MG63 (cell line): ENCODE measurements around the gene UBLCP1. TPM values are rescaled to one million over a fixed set of nuclear protein-coding genes. Genes with fewer than 3 reads are reported as not detected.
A peak's percentile ranks its signal among the peaks of the same experiment; 100 is the strongest.
"Not testable (repeated sequence)": the region's sequence is repeated elsewhere in the genome, so short reads cannot be mapped to it uniquely, and the experiment has no call there.

Source experiments
- DNase-seq: peaks from one replicate; pipeline ENCODE4 v3.0.0-alpha.2; 2020
- H3K27me3 ChIP-seq: fragments of 250-450 bp; sonication (Bioruptor Pico); 2 replicates; pipeline ENCODE4 v1.5.1; 2020; ENCODE audit warnings: mild to moderate bottlenecking, moderate library complexity
- H3K36me3 ChIP-seq: fragments of 250-450 bp; sonication (Bioruptor Pico); 2 replicates; pipeline ENCODE4 v1.5.1; 2020; ENCODE audit warnings: mild to moderate bottlenecking, moderate library complexity
- H3K4me3 ChIP-seq: fragments of 250-450 bp; sonication (Bioruptor Pico); 2 replicates; pipeline ENCODE4 v1.5.1; 2020; ENCODE audit warnings: mild to moderate bottlenecking, moderate library complexity
- H3K9me3 ChIP-seq: fragments of 250-450 bp; sonication (Bioruptor Pico); 2 replicates; pipeline ENCODE4 v1.5.1; 2020; ENCODE audit warnings: mild to moderate bottlenecking, moderate library complexity
- total RNA-seq: library from RNA; depleted of rRNA; stranded (reverse); fragments of >200 nt; shearing (Covaris generic); gene quantifications from 2 replicates; pipeline ENCODE4 v1.2.3, GENCODE V29; 2014; ENCODE audit warnings: low replicate concordance

Gene UBLCP1
- total RNA-seq, 1 experiment from 2014 or later: 32.3 TPM

DNA sequence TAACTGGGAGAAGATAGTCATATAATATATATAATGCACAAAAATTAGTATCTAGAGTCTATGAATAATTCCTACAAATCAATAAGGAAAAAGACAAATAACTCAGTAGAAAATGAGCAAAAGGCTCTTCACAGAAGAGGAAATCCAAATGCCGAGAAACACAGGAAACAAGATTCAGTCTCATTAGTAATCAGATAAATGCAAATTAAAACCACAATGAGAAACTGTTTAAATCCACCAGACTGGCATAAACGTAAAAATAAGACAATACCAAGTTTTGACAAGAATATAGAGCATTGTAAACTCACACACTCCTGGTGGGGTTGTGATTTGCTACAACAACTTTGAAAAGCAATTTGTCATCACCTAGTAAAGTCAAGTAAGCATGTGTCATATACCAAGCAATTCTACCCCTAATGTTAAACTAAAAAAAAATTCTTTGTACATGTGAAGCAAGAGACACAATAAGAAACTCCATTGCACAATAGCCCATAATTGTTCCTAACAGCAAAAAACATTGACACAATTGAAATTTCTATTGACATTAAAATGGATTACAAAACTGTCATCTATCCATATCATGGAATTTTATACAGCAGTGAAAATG is 21.0 kb upstream of the UBLCP1 start:
- no peak overlapping the region for H3K4me3 ChIP-seq
- no peaks in the 10 kb centered on the region for H3K27me3 ChIP-seq
- no peaks in the 10 kb centered on the region for H3K36me3 ChIP-seq
- H3K9me3 ChIP-seq: no peaks in the 10 kb centered on the region
- no peak for DNase-seq

DNA sequence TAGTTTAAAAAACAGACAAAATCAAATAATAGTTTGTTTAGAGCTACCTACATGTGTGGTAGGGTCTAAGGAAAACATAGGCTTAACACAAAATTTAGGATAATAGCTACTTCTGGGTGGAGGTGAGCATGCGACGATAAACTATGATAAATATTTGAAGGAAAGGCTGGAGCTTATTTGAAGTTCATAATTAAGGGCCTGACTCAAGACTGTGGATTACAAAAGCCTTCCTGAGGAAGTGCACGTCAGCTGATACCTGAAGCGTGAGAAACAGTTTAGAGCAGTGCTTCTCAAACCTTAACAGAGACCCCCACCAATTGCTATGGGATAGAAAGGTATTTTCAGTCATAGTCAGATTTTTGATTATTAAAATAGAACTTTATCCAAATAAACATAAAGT is 20.4 kb upstream of the UBLCP1 start:
- no peaks in the 10 kb centered on the region for H3K36me3 ChIP-seq
- H3K4me3 ChIP-seq: no peak overlapping the region
- no peaks in the 10 kb centered on the region for H3K9me3 ChIP-seq
- H3K27me3 ChIP-seq: no peaks in the 10 kb centered on the region
- no peak for DNase-seq

DNA sequence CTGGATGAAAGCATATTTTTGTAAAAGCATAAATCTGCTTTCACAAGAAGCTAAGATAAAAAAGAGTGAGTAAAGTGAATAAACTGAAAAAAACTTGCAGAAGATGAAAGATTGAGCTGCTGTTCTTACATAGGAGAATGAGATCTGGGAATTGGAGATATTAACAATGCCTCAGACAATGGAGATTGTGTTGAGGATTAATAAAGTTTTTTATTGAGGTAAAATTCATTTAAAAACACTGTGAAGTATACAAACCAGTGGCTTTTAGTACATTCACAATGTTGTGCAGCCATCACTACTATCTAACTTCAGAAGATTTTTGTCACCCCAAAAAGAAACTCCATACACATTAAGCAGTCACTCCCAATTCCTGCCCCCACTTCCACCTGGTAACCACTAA is 19.7 kb upstream of the UBLCP1 start:
- no peak overlapping the region for H3K4me3 ChIP-seq
- H3K36me3 ChIP-seq: no peaks in the 10 kb centered on the region
- H3K9me3 ChIP-seq: no peaks in the 10 kb centered on the region
- H3K27me3 ChIP-seq: no peaks in the 10 kb centered on the region
- no peak for DNase-seq

DNA sequence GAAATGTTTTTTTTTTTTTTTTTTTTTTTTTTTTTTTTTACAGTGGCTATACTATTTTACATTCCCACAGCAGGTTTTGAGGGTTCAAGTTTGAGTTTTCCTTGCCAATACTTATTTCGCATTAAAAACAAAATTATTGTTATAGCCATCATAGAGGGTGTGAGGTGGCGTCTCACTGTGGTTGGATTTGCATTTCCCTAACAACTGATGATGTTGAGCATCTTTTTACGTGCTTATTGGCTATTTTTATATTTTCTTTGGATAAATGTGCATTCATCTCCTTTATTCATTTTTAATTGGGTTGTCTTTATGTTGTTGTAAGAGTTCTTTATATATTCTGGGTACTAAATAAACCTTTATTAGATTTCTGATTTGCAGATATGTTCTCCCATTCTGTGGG is 18.9 kb upstream of the UBLCP1 start:
- no peak overlapping the region for H3K4me3 ChIP-seq
- H3K9me3 ChIP-seq: no peaks in the 10 kb centered on the region
- H3K36me3 ChIP-seq: no peaks in the 10 kb centered on the region
- DNase-seq: no peak
- no peaks in the 10 kb centered on the region for H3K27me3 ChIP-seq

DNA sequence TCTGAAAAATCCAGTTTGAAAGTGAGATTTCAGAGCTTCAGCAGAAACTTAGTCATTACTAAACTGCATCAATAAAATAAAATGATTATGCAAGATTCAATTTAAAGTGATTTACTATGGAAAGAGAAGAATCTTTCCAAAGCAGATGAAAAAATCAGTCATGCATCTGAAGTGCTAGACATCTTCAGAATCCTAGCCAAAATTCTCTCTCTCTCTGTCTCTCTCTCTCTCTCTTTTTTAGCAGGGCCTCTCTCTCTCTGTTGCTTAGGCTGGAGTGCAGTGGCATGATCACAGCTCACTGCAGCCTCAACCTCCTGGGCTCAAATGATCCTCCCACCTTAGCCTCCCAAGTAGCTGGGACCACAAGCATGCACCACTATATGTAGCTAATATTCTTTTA is 18.2 kb upstream of the UBLCP1 start:
- Histone ChIP-seq H3K36me3 (no peaks in the 10 kb centered on the region), H3K9me3 (no peaks in the 10 kb centered on the region), H3K4me3 (no peak overlapping the region), H3K27me3 (no peaks in the 10 kb centered on the region)
- no peak for DNase-seq

DNA sequence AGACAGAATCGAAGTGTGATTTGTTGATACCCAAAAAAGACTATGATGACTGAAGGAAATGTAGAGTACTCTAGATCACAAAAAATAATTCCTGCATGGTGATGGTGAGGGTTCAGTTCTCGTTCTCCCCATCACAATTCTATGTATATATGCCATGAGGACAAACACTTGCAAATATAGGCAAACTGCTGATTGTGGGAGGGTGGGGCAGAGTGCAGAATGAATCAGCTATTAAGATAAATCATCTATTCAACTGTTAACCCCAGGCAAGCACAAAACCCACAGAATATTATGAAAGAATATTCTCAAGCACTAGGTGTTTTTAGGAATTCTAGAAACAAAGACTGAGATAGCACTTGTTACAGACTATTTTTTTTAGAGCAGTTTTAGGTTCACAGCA is 13.9 kb upstream of the UBLCP1 start:
- no peak for DNase-seq

DNA sequence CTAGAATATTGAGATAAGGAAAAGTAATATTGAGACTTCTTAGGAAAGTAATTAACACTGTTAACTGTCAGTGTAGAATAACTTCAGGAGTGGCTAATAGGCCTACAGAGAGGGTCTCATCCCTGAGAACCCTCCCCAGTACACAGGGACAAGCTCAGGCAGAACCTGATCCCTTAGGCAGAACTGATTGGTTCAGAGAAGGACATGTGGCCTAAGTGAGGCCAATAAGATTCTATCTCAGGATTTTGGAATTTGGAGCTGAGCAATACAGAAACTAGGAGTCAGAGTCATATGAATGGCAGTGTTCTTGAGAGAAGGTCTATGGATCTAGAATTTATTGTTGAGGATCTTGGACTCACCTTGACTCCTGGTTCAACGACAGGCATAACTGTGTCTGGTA is 10.9 kb upstream of the UBLCP1 start:
- Histone ChIP-seq H3K9me3 (no peaks in the 10 kb centered on the region), H3K36me3 (no peaks in the 10 kb centered on the region), H3K4me3 (no peak overlapping the region), H3K27me3 (no peaks in the 10 kb centered on the region)
- DNase-seq: no peak

More for the DNA sequence above, 13.9 kb upstream of the UBLCP1 start:
- Histone ChIP-seq H3K36me3 (no peaks in the 10 kb centered on the region), H3K4me3 (no peak overlapping the region), H3K27me3 (no peaks in the 10 kb centered on the region), H3K9me3 (no peaks in the 10 kb centered on the region)

DNA sequence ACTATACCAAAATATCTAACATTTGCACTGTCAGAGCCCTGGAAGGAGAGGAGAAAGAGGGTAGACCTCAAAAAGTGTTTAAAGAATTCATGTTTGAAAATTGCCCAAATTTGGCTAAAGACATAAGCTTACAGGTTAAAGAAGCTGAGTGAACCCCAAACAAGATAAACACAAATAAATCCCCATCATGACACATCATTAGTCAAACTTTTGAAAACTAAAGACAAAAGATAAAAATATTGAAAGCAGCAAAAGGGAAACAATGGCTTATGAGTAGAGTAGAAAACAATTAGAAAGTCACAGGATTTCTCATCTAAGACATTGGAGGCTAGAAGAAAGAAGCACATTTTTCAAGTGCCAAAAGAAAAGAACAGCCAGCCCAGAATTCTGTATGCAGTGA is 6.1 kb upstream of the UBLCP1 start:
- no peak for DNase-seq
- Histone ChIP-seq H3K36me3 (no peaks in the 10 kb centered on the region), H3K4me3 (no peak overlapping the region), H3K27me3 (no peaks in the 10 kb centered on the region), H3K9me3 (no peaks in the 10 kb centered on the region)

DNA sequence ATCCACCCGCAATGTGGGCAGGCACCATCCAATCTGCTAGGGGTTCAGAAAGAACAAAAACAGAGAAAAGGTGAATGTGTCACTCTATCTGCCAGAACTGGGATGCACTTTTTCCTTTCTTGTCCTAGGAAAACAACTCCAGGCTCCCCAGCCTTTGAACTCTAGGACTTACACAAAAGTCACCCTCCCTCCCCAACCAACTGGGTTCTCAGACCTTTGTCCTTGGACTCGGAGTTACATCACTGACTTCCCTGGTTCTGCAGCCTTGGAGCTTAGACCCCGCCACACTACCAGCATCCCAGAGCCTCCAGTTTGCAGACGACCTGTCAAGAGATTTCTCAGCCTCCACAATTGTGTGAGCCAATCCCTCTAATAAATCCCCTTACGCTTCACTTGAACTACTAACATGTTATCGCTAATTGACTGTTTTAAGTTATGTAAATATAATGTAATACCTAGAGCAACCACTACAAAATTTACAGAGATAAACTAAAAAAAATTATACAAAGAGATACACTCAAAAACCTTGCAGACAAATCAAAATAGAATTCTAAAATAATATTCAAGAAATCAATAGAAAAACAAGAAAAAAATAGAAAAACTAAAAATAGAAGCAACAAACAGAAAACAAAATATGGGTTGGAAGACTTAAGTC is 5.3 kb upstream of the UBLCP1 start:
- Histone ChIP-seq H3K9me3 (no peaks in the 10 kb centered on the region), H3K36me3 (no peaks in the 10 kb centered on the region), H3K27me3 (no peaks in the 10 kb centered on the region), H3K4me3 (no peak overlapping the region)
- DNase-seq: no peak

DNA sequence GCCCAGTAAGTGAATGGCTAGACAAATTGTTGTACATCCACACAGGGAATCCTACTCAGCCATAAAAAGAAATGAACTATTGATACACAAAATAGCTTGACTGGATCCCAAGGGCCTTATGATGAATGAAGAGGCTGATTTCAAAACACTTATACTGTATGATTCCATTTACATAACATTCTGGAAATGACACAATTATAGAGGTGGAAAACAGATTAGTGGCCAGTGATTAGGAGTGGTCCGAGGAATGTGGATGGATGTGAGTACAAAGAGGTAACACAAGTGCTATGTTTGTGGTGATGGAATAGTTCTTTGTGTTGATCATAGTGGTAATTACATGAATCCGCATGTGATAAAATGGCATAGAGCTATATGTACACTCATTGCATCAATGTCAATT is 4.7 kb upstream of the UBLCP1 start:
- Histone ChIP-seq H3K27me3 (no peaks in the 10 kb centered on the region), H3K36me3 (no peaks in the 10 kb centered on the region), H3K4me3 (no peak overlapping the region), H3K9me3 (no peaks in the 10 kb centered on the region)
- DNase-seq: no peak

DNA sequence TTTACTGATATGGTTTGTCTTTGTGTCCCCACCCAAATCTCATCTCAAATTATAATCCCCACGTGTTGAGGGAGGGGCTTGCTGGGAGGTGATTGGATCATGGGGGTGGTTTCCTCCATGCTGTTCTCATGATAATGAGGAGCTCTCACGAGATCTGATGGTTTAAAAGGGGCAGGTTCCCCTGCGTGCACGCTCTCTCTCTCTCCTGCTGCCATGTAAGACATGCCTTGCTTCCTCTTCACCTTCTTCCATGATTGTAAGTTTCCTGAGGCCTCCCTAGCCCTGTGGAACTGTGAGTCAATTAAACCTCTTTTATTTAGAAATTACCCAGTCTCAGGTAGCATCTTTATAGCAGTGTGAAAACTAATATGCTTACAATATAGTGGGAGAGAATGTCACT is 2.9 kb upstream of the UBLCP1 start:
- H3K36me3 ChIP-seq, DNase-seq, H3K4me3 ChIP-seq, H3K9me3 ChIP-seq, H3K27me3 ChIP-seq: not testable (repeated sequence)

DNA sequence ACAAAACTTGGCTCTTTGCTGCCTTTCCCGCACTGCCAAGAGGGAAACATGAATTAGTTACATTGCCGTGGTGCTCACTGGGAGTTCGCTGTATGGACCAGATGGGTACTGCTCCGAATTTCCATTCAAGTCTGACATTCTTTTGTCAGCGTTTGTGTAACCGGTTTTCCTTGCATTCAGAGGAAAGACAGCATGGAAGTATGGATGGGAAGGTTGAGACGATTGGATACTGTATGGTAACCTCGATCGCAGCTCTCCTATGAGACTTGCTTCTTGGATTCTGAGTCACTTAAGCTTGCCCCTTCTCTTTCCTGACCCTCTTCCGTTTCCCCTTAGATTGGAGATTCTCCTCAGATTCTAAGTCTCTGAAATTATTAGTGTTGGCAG is 625 bp upstream of the UBLCP1 start:
- peak overlapping the region; percentile 98 for H3K4me3 ChIP-seq
- H3K9me3 ChIP-seq: no peaks in the 10 kb centered on the region
- no peak for DNase-seq
- H3K27me3 ChIP-seq: no peaks in the 10 kb centered on the region
- no peaks in the 10 kb centered on the region; the same call in 1 of the 2 replicates for H3K36me3 ChIP-seq

DNA sequence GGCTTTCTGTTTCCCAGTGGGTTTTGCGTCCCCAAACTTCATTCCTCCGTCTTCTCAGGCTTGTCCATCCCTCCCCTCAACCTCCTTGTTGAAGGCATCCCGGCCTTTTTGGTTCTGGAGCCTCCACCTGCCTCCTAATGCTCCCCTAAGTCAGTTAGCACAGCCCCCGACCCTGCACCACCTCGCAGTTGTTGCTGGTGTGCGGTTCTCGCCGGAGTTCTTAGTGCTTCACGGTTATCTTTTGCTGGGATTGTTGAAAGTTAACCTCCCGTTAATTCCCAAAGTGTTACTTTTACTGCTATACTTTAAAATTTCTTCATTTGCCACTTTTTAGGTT is 447 bp downstream of the UBLCP1 start:
- Histone ChIP-seq H3K36me3 (no peaks in the 10 kb centered on the region; the same call in 1 of the 2 replicates), H3K9me3 (no peaks in the 10 kb centered on the region), H3K4me3 (peak overlapping the region; percentile 98), H3K27me3 (no peaks in the 10 kb centered on the region)
- DNase-seq: no peak

DNA sequence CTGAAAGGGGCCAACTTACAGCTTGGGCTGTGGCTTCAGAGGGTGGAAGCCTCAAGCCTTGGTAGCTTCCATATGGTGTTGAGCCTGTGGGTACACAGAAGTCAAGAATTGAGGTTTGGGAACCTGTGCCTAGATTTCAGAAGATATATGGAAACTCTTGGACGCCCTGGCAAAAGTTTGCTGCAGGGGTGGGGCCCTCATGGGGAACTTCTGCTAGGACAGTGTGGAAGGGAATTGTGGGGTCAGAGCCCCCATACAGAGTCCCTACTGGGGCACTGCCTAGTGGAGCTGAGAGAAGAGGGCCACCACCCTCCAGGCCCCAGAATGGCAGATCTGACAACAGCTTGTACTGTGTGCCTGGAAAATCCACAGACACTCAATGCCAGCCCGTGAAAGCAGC is 3.7 kb downstream of the UBLCP1 start:
- not testable (repeated sequence) for H3K9me3 ChIP-seq, H3K27me3 ChIP-seq, H3K4me3 ChIP-seq, DNase-seq
- H3K36me3 ChIP-seq: peaks cover 16% of the 10 kb centered on the region

DNA sequence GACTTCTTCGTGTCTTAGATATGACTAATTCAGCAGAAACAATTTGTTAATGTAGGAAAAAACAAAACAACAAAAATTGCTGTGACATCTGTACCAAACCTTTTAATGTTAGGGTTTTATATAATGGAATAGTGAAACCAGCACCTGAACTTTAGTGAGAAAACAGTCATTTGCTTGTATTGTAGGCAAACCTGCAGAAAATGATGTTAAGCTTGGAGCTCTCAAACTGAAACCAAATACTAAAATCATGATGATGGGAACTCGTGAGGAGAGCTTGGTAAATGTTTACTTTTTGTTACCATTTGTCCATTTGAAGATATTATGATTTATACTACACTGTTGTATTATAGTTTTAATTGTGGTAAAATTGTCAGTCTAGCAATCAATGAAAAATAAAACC is 6.6 kb downstream of the UBLCP1 start:
- Histone ChIP-seq H3K27me3 (no peaks in the 10 kb centered on the region), H3K9me3 (no peaks in the 10 kb centered on the region), H3K36me3 (peaks cover 36% of the 10 kb centered on the region), H3K4me3 (no peak overlapping the region)
- no peak for DNase-seq

DNA sequence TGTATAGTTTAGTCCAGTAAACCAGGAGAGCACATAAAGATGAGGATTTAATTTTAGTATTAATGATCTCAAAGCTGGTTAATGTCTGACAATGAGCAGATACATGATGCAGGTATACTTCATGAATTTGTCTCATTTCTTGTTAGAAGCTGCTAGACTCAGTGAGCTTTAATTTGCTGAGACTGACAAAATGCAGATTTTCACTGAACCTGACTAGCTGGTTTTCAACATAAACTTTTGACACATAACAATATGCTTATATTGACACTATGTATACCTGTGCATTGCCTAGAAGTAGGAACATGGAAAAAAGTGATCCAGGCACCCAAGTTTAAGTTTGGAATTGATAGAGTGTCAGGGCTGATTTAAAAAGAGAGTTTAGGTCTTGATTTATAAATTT is 10.8 kb downstream of the UBLCP1 start:
- H3K9me3 ChIP-seq: no peaks in the 10 kb centered on the region
- peaks cover 63% of the 10 kb centered on the region for H3K36me3 ChIP-seq
- no peaks in the 10 kb centered on the region for H3K27me3 ChIP-seq
- H3K4me3 ChIP-seq: no peak overlapping the region
- DNase-seq: no peak

DNA sequence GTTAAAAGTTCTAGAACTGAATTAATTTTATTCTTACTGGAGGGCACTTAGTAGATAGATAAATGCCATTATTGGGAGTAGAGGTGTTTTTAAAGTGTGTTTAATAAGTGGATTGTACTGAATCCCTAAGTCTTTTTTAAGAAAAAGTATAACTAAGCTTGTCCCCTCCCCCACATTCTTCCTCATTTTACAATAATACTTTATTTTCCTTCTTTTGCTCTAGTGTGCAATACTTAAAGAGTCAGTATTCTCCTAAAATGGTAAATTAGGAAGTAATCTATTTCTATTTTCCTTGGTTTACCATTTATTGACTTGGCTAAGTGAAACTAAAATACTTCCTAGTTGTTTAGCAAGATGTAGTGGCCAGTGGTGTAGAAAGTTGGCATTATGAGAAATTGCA is 11.6 kb downstream of the UBLCP1 start:
- Histone ChIP-seq H3K9me3 (no peaks in the 10 kb centered on the region), H3K36me3 (peaks cover 60% of the 10 kb centered on the region), H3K4me3 (no peak overlapping the region), H3K27me3 (no peaks in the 10 kb centered on the region)
- no peak for DNase-seq

DNA sequence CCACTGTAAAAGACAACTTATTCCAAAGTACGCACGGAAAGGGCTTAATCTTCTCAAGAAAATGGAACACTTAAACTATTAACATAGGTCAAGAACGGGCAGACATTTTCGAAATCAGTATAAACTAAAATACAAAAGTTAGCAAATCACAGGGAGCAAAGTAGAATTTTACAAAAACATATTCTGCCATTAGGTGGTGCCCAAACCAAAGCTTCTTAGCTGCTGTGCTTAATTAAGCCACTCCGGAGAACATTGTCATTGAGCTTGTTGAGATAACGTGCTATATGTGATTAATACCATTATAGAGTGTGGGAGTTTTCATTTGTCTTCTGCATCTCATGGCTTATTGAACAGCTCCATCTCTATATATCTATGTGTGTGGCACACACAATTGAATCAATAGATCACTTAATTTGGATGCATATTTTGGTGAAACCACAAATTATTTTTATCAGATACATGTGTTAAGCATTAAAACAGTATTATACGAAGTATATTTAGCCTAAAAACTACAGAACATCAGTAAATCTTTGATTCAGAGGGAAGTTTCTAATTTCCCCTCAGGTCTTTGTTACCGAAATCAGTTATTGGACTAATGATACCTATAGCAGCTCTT is 23.4 kb downstream of the UBLCP1 start:
- Histone ChIP-seq H3K27me3 (no peaks in the 10 kb centered on the region), H3K4me3 (no peak overlapping the region), H3K9me3 (no peaks in the 10 kb centered on the region), H3K36me3 (peaks cover 9% of the 10 kb centered on the region)
- DNase-seq: no peak
